ENCODE measurements around the gene CCL7.
A peak's percentile ranks its signal among the peaks of the same experiment; 100 is the strongest.

CCL7 gene

GRCh38 chr17:34243364-34244320 is 26.4 kb upstream of the CCL7 start:
- peak; percentile 29; the same call in 1 of the 2 replicates for TF ChIP-seq SPI1 (IDR thresholded peaks at IDR 0.05; ENCODE audit: borderline replicate concordance, low read depth)
- TF ChIP-seq, protein P1, sequence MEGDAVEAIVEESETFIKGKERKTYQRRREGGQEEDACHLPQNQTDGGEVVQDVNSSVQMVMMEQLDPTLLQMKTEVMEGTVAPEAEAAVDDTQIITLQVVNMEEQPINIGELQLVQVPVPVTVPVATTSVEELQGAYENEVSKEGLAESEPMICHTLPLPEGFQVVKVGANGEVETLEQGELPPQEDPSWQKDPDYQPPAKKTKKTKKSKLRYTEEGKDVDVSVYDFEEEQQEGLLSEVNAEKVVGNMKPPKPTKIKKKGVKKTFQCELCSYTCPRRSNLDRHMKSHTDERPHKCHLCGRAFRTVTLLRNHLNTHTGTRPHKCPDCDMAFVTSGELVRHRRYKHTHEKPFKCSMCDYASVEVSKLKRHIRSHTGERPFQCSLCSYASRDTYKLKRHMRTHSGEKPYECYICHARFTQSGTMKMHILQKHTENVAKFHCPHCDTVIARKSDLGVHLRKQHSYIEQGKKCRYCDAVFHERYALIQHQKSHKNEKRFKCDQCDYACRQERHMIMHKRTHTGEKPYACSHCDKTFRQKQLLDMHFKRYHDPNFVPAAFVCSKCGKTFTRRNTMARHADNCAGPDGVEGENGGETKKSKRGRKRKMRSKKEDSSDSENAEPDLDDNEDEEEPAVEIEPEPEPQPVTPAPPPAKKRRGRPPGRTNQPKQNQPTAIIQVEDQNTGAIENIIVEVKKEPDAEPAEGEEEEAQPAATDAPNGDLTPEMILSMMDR (IDR thresholded peaks at IDR 0.05; ENCODE audit: insufficient read depth, low read length), result no peak
- peak; percentile 75 for TF ChIP-seq REST (IDR thresholded peaks at IDR 0.05; ENCODE audit: insufficient replicate concordance, low read depth)
- H3K27ac ChIP-seq (replicated peaks), result peak overlapping the region; percentile 87
- no peaks in the 10 kb centered on the region for H3K27me3 ChIP-seq (ENCODE audit: insufficient read depth, poor library complexity, severe bottlenecking)
- H3K4me3 ChIP-seq (replicated peaks; ENCODE audit: insufficient read depth, low read length), result no peak overlapping the region
- DNase-seq (ENCODE audit: low read depth in 1 of 2, low spot score in 1 of 2), result no peak

- Histone ChIP-seq H3K4me3 (replicated peaks; ENCODE audit: insufficient read depth, low read length) (no peak overlapping the region), H3K27me3 (ENCODE audit: insufficient read depth, poor library complexity, severe bottlenecking) (no peaks in the 10 kb centered on the region), H3K27ac (replicated peaks) (peak overlapping the region; percentile 84)
- no peak for DNase-seq (ENCODE audit: low read depth in 1 of 2, low spot score in 1 of 2)
- TF ChIP-seq POLR2AphosphoS5 (IDR thresholded peaks at IDR 0.05; ENCODE audit: low read depth) (no peak), REST (IDR thresholded peaks at IDR 0.05; ENCODE audit: insufficient replicate concordance, low read depth) (no peak), GABPA (IDR thresholded peaks at IDR 0.05; ENCODE audit: low read depth) (no peak)
Measured at GRCh38 chr17:34245351-34245905, 24.6 kb upstream of the CCL7 start.

GRCh38 chr17:34246446-34246845 is 23.6 kb upstream of the CCL7 start:
- no peak overlapping the region for H3K4me3 ChIP-seq (replicated peaks; ENCODE audit: insufficient read depth, low read length)
- DNase-seq (ENCODE audit: low read depth in 1 of 2, low spot score in 1 of 2), result peak in 1 of 2 experiments; percentile 85
- peak overlapping the region; percentile 84 for H3K27ac ChIP-seq (replicated peaks)
- TF ChIP-seq SPI1 (IDR thresholded peaks at IDR 0.05; ENCODE audit: borderline replicate concordance, low read depth) (peak; percentile 55; the same call in 1 of the 2 replicates), REST (IDR thresholded peaks at IDR 0.05; ENCODE audit: insufficient replicate concordance, low read depth) (no peak), POLR2AphosphoS5 (IDR thresholded peaks at IDR 0.05; ENCODE audit: low read depth) (peak; percentile 50), GABPA (IDR thresholded peaks at IDR 0.05; ENCODE audit: low read depth) (no peak)
- TF ChIP-seq, protein P1 (IDR thresholded peaks at IDR 0.05; ENCODE audit: insufficient read depth, low read length), result no peak
- H3K27me3 ChIP-seq (ENCODE audit: insufficient read depth, poor library complexity, severe bottlenecking), result no peaks in the 10 kb centered on the region

Data from HL-60 (cell line).